Measurements from ENCODE around the gene YES1.

Gene YES1

GRCh38 chr18:744832-745597, 67.0 kb downstream of the YES1 start:
- Histone ChIP-seq H3K36me3 (ENCODE audit: insufficient read depth) (no peaks in the 10 kb centered on the region), H4K20me1 (ENCODE audit: insufficient read depth) (no peaks in the 10 kb centered on the region), H3K27ac (no peak overlapping the region), H3K79me2 (ENCODE audit: insufficient read depth, low read depth) (no peaks in the 10 kb centered on the region), H2AFZ (ENCODE audit: low read depth) (no peak overlapping the region), H3K27me3 (ENCODE audit: insufficient read depth, low read depth) (no peaks in the 10 kb centered on the region), H3K4me2 (no peak overlapping the region), H3K4me3 (IDR thresholded peaks at IDR 0.05; ENCODE audit: insufficient read depth, low read depth, low read length) (no peak overlapping the region), H3K9ac (no peak overlapping the region), H3K4me1 (ENCODE audit: low read depth, poor library complexity, severe bottlenecking) (peaks cover 4% of the 10 kb centered on the region)
- no peak for TF ChIP-seq CTCF (conservative IDR thresholded peaks at IDR 0.05; ENCODE audit: low read depth, low read length)

- no peak overlapping the region for H3K4me3 ChIP-seq (IDR thresholded peaks at IDR 0.05; ENCODE audit: insufficient read depth, low read depth, low read length)
- H3K36me3 ChIP-seq (ENCODE audit: insufficient read depth), result no peaks in the 10 kb centered on the region
- no peak overlapping the region for H3K9ac ChIP-seq
- H4K20me1 ChIP-seq (ENCODE audit: insufficient read depth), result no peaks in the 10 kb centered on the region
- peak; percentile 84 for TF ChIP-seq CTCF (conservative IDR thresholded peaks at IDR 0.05; ENCODE audit: low read depth, low read length)
- H3K27me3 ChIP-seq (ENCODE audit: insufficient read depth, low read depth), result no peaks in the 10 kb centered on the region
- H3K79me2 ChIP-seq (ENCODE audit: insufficient read depth, low read depth), result no peaks in the 10 kb centered on the region
- H3K4me2 ChIP-seq, result no peak overlapping the region
- H3K27ac ChIP-seq, result no peak overlapping the region
- H2AFZ ChIP-seq (ENCODE audit: low read depth), result no peak overlapping the region
- H3K4me1 ChIP-seq (ENCODE audit: low read depth, poor library complexity, severe bottlenecking), result peaks cover 4% of the 10 kb centered on the region
These were observed 70.0 kb downstream of the YES1 start for GRCh38 chr18:741931-742512.

- peaks cover 2% of the 10 kb centered on the region for H3K4me1 ChIP-seq (ENCODE audit: low read depth, poor library complexity, severe bottlenecking)
- no peak overlapping the region for H3K4me3 ChIP-seq (IDR thresholded peaks at IDR 0.05; ENCODE audit: insufficient read depth, low read depth, low read length)
- H2AFZ ChIP-seq (ENCODE audit: low read depth), result no peak overlapping the region
- no peaks in the 10 kb centered on the region for H4K20me1 ChIP-seq (ENCODE audit: insufficient read depth)
- H3K9ac ChIP-seq, result no peak overlapping the region
- no peaks in the 10 kb centered on the region for H3K79me2 ChIP-seq (ENCODE audit: insufficient read depth, low read depth)
- no peak for TF ChIP-seq CTCF (conservative IDR thresholded peaks at IDR 0.05; ENCODE audit: low read depth, low read length)
- H3K4me2 ChIP-seq, result no peak overlapping the region
- H3K36me3 ChIP-seq (ENCODE audit: insufficient read depth), result no peaks in the 10 kb centered on the region
- H3K27ac ChIP-seq, result no peak overlapping the region
- no peaks in the 10 kb centered on the region for H3K27me3 ChIP-seq (ENCODE audit: insufficient read depth, low read depth)
These were observed 79.7 kb downstream of the YES1 start for GRCh38 chr18:732371-732770.

GRCh38 chr18:731185-731584, 80.9 kb downstream of the YES1 start:
- Histone ChIP-seq H3K4me1 (ENCODE audit: low read depth, poor library complexity, severe bottlenecking) (peaks cover 2% of the 10 kb centered on the region), H3K4me2 (no peak overlapping the region), H3K79me2 (ENCODE audit: insufficient read depth, low read depth) (no peaks in the 10 kb centered on the region), H2AFZ (ENCODE audit: low read depth) (no peak overlapping the region), H3K9ac (no peak overlapping the region), H4K20me1 (ENCODE audit: insufficient read depth) (no peaks in the 10 kb centered on the region), H3K36me3 (ENCODE audit: insufficient read depth) (no peaks in the 10 kb centered on the region), H3K27me3 (ENCODE audit: insufficient read depth, low read depth) (no peaks in the 10 kb centered on the region), H3K27ac (no peak overlapping the region), H3K4me3 (IDR thresholded peaks at IDR 0.05; ENCODE audit: insufficient read depth, low read depth, low read length) (no peak overlapping the region)
- TF ChIP-seq CTCF (conservative IDR thresholded peaks at IDR 0.05; ENCODE audit: low read depth, low read length), result no peak
